ENCODE results near the gene DHRS12.
"Not testable (repeated sequence)": the region's sequence is repeated elsewhere in the genome, so short reads cannot be mapped to it uniquely, and the experiment has no call there.

Gene DHRS12

DNA sequence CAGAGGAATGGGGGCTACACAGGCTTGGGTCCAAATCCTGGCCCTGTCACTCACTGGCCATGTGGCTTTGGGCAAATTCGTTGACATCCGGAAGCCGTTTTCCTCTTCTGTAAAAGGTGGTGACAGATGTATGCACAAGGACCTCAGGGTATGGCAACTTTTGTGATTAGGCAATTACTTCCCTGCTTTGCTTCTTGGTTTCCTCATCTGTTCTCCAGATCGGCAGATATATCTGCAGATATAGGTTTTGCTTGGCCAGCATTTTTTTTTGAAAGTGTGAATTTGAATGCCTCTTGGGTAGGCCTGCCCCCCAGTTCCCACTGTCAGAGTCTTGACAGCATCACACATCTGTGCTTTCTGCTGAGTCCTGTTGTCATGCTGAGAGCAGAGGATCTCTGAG, 23.3 kb upstream of the DHRS12 start:
- DNase-seq (ENCODE audit: low read depth in 2 of 2), result no peak

DNA sequence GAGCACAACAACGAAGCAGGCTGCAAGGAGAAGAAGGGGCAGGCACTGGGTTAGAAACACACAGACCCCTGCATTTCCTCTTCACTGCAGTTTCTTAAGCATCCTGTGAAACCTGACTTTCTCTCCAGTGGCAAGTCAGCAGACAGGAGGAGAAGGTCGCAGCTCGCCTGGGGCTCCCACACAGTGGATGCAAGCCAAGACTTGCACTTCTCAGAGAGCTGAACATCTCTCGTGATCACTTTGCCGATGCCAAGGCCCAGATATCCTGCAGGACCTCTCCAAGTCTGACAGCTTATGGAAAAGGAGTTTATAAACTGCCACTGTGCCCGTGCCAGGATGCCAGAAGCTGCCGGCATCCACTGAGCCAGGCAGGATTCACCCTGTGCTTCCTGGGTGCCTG, 22.6 kb upstream of the DHRS12 start:
- DNase-seq (ENCODE audit: low read depth in 2 of 2), result no peak

DNA sequence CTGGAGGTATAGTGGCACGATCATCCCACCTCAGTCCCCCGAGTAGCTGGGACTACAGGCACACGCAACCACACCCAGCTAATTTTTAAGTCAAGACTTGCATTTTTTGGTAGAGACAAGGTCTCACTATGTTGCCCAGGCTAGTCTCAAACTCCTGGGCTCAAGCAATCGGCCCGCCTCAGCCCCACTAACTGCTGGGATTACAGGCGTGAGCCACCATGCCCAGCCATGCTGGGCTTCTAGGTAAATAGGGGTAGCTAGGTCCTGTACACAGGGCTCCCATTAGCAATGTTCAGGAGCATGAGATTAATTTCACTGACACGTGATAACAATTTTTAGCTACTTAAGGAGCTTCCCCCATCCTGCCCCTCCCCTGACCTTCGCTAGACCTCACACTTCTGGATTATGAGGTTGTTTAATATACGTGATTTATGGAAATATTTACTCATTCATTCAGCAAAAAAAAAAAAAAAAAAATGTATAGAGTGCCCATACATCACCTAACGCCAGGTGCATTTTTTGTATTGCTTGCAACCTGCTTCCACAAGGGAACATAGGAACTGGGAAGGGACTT, 21.8 kb upstream of the DHRS12 start:
- no peak for DNase-seq (ENCODE audit: low read depth in 2 of 2)

DNA sequence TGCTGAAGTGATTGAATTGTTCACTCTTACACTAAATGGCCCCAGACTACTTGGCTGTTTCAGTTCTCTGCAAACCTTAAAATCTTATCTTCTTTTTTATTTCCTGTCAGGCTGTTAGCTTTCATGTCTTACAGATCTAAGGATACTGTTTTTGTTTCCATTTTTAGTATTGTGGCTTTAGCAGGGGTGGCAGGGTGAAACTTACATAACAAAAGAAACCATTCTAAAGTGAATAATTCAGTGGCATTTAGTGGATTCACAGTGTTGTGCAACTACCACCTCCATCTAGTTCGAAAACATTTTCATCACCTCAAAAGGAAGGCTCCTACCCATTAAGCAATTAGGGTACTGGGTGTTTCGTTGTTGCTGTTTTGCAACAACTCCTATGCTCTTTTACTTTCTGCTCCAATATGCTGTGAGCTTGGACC, 21.2 kb upstream of the DHRS12 start:
- no peak for DNase-seq (ENCODE audit: low read depth in 2 of 2)

DNA sequence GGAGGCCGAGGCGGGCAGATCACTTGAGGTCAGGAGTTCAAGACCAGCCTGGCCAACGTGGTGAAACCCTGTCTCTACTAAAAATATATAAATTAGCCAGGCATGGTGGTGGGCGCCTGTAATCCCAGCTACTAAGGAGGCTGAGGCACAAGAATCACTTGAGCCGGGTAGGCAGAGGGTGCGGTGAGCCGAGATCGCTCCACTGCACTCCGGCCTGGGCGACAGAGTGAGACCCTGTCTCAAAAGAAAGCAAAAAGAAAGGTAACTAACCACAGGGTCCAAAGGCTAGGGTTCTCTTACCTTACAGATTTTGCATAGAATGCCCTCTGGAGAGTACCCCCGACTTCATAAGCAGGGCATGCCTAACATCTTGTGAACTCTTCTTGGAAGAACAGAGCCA, 20.7 kb upstream of the DHRS12 start:
- DNase-seq (ENCODE audit: low read depth in 2 of 2), result not testable (repeated sequence)

DNA sequence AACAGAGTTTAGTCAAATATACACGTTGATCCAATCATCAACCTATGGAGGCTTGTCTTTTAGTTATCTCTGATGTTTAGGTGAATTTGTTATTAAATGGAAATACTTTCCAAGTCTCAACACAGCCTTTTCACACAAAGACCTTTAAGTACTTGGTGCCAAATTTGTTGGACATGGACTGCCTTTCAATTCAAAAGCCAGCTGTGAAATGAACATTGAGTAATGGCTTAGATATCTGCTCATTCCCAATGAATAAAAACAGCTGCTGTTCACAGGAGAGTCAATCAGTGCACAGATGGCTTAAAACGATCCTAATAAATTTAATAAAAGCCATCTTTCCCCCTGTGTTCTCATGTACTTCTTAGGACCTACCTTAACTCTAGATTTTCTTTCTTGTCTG, 19.9 kb upstream of the DHRS12 start:
- no peak for DNase-seq (ENCODE audit: low read depth in 2 of 2)

DNA sequence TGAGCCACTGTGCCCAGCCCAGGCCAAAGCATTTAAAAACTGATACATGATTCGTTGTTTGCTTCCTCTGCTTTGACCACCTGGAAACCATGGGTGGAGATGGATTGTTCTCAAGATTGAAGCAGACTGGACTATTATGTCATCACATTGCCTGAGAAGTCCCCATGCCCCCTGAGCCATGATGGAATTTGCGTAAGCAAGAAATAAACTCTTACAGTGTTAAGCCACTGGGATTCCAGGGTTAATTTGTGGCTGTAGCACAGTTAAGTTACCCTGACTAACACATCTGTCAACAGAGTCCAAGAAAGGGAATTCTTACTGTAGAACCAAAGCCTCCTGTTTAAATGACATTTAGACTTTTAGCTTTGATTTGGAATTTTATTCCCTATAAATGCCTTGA, 19.4 kb upstream of the DHRS12 start:
- DNase-seq (ENCODE audit: low read depth in 2 of 2), result no peak

DNA sequence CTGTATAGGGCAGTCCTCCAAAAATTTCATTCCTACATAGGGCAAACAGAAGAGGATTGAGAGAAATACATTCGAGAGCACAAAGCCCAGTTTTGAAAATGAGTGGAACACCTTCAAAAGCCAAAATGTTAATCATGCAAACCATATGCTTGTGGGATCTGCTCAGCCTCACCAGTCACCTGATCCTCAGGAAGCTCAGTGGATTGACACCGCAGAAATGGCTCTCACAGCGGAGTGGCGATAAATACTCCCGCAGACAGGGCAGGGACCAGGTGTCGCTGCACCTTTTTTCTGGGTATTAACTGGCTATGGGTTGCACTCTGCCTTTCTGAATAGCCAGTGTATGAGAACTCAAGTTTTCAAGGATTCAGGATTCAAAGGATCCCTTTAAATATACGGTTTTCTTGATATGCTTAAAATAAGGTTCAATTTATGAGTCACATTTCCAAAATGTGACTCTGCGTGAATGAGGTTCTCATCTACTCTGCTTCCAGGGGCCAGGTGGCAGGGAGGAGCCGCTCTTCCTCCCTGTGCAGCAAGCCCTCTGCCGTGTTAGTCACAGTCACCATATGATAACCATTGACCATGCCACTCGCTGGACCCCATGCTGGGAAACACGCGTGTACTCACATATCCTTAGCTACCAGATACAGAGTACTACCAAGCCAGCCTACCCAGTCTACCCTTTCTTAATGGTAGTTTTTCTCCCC, 18.3 kb upstream of the DHRS12 start:
- DNase-seq (ENCODE audit: low read depth in 2 of 2), result no peak

DNA sequence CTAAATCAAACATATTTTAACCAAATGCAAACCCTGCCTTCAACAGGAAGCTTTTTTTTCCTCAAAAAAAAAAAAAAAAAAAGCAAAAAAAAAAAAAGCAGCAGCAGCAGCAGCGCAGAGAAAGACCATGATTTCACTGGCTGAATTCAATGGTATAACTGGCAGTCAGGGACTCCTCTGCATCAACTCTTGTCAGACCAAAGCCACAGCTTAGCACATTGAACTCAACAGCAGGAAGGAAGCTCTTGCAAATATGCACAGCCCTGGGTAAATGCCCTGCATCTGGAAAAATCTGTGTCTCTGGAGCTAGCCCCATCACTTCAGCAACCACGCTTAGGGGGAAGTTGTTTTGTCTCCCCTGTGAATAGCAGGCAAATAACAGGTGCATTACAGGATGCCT, 17.6 kb upstream of the DHRS12 start:
- DNase-seq (ENCODE audit: low read depth in 2 of 2), result no peak

DNA sequence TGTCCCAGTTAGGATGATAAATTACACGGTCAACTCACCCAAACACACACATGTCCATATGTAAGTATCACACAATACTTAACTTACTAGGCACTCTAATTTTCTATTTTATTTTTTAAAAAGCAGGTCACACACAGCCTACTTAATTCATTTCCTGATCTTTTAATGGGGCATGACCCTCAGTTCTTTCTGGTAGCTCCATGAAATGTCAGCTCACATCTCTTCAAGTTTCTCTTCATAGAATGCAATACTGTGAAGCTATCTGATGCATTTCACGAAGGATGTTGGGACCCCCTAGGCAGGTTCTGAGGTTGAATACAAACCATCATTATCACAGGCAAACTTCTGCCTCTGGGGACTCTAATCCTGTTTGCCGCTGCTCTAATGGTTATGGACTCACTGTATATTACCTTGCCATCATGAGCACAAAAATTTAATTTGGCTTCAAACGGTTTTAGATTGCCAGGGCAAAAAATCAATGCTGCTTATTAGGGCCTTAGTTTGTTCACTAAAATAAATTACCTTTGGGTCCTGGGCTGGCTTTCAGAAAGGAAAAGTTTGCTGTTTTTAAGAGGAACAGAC, 16.1 kb upstream of the DHRS12 start:
- DNase-seq (ENCODE audit: low read depth in 2 of 2), result no peak

DNA sequence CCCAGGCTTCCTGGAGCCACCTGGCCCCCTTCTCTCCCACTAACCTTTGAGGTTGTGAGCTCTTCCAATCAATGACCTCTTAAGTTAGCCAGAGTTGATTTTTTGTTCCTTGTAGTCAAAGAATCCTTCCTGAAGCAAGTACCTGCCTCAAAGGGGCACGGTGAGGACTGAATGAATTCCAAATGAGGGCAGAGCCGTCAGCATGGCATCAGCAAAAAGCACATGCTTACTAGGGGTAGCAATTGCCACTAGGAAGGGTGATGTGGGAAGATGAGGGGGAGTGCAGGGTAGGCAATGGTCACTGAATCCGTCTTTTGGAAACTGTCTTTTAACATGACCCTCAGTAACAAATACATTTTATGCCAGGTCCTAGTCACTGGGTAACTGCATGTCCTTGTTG, 15.6 kb upstream of the DHRS12 start:
- no peak for DNase-seq (ENCODE audit: low read depth in 2 of 2)

DNA sequence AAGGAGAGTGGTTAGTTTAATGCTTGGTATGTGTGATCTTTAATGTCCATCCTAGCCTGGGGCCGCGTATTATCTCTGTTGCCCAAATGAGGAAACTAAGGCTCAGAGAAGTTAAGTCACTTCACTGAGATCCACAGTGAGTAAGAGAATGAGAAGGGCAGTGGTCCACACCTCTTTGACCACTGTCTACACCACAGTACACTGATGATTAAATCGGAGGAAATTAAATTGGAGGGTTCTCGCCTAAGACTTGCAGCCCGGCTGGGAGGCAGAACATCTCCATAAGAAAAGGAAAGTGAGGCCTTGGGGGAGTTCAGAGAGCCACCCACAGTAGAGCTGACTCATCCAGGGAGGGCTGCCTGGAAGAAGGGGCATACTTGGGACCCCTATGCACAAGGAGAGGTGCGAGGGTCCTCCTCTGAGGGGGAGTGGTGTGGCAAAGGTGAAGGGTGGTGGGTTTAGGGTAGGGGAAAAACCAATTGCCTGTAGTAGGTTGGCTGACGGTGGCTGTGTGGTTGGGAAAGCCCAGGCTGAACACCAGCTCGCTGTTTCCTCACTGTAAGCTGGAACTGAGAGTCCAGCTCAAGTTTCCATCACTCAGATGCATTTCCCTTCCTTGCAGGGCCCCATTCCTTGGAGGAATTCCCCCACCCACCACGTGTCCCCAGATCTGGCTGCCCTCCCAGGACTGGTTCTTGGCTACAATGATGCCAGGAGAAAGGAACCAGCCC, 15.0 kb upstream of the DHRS12 start:
- DNase-seq (ENCODE audit: low read depth in 2 of 2), result no peak

DNA sequence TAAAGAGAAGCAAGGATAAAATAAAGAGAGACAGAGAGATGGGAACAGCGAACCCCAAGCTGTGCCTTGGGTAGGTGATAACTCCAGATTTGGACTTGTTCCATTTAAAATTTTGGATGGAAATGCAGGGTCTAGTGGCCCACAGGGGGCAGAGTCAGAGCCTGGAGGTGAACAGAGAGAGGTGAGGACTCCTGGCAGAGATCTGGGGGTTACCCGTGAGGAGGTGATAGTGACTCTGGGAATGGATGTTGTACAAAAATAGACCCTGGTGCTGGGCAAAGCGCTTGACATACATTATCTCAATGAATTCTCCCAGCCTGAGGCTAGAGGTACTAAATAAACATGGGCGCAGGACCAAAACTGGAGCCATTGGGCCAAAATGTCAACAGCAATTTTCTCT, 14.3 kb upstream of the DHRS12 start:
- no peak for DNase-seq (ENCODE audit: low read depth in 2 of 2)

DNA sequence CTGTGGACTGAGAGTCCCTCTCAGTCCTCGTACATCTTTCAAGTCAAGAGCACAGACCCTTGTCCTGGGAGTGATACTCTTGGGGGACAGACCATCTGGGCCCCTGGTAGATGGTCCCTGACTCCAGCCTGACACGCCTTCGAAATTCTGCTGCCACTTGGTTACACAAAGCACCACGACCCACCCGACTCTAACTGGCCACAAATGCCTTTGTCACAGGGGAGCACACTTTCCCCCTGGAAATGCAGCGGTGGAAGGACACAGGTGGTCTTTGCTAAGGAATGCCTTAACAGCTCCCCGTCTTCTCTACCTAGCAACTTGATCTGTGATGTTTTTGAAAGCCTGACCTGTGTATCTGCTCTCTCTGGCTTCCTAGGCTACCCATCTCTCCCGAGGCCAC, 13.8 kb upstream of the DHRS12 start:
- DNase-seq (ENCODE audit: low read depth in 2 of 2), result no peak

DNA sequence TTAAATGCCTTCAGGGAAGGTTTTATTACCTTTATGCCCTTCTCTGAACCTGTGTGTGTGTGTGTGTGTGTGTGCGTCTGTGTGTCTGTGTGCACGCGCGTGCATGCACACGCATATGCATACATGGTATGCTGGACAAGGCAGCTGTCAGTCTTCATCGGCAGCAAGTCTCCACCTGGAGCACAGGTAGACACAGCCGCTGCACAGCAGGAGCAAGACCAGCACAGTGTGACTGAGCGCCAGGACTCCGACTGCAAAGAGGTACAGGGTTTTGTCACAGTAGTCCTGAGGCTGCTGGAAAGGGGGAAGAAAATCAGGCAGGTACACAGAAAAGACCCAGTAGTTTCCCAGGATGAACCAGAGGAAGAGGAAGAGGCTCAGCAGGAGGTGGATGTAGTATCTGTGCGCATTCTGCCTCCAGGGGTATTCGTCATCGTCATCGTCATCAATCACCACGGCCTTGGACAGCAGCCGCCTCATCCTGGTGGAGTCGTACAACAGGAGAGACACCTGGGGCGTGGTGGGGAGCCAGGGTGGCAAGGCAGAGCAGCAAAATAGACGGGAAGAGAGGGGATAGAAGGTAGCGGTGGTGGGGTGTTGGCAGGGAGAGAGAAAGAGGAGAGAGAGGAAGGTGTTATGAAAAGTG, 12.8 kb upstream of the DHRS12 start:
- no peak for DNase-seq (ENCODE audit: low read depth in 2 of 2)

DNA sequence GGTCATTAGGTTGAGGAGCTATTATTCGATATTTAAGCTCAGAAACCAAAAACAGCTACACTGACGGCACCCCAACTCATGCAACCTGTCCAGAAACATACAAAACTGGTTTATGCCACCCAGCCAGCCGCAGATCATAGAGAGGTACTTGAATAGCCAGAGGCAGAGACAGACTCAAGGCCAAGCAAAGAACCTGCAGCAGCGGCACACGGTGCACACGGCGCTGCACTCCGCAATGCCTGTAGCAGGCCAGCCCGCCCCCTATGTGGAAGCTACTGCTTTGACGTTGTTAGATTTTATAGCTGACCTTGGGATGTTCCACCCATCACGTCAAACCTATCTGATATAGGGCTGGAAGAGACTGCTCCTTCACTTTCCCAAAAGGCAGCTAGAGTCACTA, 11.9 kb upstream of the DHRS12 start:
- DNase-seq (ENCODE audit: low read depth in 2 of 2), result no peak

DNA sequence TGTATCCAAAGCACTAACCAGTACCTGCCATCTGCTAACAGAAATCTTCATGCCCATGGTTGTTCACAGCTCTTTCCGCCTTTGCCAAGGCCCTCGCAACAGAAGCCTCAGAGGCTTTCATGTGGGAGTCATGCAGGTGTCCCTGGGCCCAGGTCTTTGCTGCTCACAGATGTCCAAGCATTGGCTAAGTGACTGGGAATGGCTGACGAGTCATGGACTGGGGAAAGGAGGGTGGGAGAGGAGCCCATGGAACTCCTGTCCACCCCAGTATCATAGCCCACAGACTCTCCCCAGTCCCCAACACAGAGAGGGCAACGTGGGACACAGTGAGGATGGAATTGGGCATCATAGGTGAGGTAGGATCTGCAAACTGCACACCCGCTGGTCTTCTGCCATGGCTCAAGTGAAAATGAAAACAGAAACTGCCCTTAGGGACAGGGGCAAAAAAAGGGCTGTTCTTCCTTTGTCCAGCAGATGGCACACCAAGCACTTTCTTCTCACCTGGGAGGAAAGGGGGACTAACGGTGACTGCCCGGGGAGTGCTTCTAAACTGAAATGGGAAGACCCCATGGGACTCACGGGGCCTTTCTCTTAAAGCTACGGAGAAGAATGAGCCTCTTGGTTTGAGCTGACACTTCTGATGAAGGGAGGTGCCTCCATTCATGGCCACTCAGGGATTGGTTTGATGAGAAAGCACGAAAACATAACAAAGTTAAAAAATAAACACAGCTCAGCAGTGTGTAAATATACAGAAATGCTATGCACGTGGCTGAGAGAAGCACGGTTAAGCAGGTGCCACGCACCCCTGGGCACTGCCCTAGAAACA, 11.1 kb upstream of the DHRS12 start:
- peak; percentile 56 to 61 for DNase-seq (ENCODE audit: low read depth in 2 of 2)

DNA sequence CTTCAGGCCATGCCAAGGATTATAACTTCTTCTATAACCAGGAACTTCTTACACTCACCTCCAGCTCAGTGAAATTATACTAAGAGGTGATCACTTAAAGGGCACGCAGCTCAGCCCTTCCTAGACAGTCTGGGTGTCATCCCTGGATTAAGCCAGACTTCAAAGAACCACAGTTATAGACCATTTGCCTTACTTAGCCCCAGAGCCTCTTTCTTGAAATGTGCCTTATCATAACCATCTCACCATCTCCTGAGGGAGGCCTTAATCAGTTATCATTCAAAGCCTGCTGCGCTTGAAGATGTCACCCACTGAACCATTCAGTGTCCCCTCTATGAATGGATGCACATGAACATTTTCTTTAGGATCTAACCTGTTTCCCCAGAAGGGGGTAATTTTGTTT, 10.1 kb upstream of the DHRS12 start:
- no peak for DNase-seq (ENCODE audit: low read depth in 2 of 2)

DNA sequence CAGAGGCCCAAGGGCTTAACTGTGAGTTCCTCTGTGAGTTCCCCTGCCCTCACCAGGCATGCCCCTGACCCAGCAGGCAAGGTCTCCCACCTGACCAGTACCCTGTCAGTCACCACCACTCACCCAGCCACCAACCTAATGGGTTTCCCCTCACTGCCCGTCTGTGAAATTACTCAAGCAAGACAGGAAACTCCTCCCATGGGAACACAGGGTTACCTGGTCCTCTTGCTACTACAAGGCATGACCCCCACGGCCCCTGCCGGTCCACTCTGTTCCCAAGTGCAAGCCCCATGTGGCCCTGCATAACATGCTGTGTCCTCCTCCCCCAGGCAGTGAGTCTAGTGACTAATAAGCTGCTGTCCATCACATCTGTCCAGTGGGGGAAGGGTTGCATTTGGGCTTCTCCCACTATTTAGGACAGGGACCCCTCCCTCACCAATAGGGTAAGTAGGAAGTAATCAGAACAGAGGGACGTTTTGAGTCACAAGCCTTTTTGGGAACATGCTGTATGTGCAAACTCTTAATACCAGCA, 8.0 kb upstream of the DHRS12 start:
- no peak for DNase-seq (ENCODE audit: low read depth in 2 of 2)

DNA sequence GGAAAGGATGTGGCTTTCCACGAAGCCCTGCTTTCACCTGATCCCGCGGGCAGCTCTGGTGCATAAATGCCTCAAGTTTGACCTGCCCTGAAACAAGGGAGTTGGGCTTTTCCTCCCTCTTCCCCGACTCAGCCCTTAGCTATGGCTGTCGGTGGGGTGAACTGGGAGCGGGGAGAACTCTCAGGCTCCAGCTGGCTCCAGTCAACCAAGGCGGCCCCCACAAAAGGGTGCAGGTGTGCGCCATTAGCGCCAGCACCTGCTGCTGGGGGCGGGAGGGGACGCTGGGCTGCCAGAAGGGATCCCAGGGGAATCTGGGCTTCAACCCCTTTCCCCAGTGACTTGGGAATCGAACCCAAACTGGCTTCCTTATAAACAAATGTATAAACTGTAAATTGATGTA, 7.1 kb upstream of the DHRS12 start:
- no peak for DNase-seq (ENCODE audit: low read depth in 2 of 2)

DNA sequence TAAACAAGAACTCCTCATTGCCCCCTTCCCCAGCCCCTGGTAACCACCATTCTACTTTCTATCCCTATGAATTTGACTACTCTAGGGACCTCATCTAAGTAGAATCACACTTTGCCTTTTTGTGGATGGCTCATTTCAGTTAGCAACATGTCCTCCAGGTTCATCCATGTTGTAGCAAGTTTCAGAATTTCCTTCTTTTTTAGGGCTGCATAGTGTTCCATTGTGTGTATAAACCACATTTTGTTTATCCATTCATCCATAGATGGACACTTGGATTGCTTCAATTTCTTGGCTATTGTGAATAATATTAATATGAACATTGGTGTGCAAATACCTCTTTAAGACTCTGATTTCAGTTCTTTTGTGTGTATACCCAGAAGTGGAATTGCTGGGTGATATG, 4.8 kb upstream of the DHRS12 start:
- DNase-seq (ENCODE audit: low read depth in 2 of 2), result no peak

All from activated CD8-positive, alpha-beta memory T cell treated with anti-CD3 and anti-CD28 coated beads for 4 hours (primary cell).